ENCODE measurements around the gene TMEM101. TPM values are rescaled to one million over a fixed set of nuclear protein-coding genes. Genes with fewer than 3 reads are reported as not detected.

TMEM101 gene
- total and polyA plus RNA-seq, 2 of the 13 experiments (the other 11 are each of a cell fraction or from before 2014, with no cell fraction given), result 72.0 to 100 TPM

DNA sequence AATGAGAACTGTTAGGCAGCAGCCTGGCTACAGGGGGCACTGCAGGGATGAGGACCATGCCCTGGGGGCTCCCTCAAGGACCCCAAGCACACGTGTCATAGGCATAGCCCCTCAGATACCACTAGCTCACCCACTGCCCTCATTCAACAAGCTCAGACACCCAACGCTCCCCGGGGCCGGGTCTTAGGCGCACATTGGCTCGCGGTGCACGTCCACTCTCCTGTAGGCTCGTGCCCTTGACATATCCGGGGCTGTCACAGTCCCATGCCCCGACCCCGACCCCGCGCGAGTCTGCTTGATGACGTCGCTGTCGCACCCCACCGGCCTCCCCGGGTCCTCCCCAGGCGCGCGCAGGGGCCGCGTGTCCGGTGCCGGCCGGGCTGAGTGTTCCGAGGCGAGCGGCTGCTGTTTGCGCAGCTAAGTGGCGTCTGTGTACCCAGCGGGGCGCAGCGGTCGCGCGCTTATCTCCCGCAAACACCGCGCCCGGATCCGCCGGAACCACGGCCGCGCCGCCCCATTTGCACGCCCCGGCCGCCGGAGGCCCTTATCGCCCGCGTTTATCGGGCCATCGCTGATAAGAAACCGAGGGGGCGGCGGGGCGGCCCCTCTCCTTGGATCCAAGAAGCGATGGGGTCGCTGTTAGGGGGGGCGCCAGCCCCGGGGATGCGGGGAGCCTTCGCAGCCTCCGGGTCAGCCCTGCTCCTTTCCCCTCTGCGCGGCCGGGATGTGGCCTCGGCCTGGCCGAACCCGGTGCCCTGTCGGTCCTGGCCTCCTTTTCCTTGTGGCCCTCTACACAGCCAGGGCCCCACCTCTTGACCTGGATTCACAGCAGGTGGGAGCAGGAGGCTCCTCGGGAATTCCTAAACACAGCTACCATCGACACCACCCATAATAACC lies 31.0 kb downstream of the TMEM101 start (continued):
- TF ChIP-seq KAT2B (IDR thresholded peaks at IDR 0.05; ENCODE audit: borderline replicate concordance, low read depth, low read length) (no peak), NFRKB (IDR thresholded peaks at IDR 0.05) (no peak), ZFP1 (CRISPR knock-in tag; IDR thresholded peaks at IDR 0.05) (no peak), SIN3A (IDR thresholded peaks at IDR 0.05; ENCODE audit: borderline replicate concordance, low read depth, low read length) (peak; percentile 43; the same call in 1 of the 2 replicates), ZNF746 (CRISPR knock-in tag; IDR thresholded peaks at IDR 0.05) (peak; percentile 95), CCAR2 (optimal IDR thresholded peaks at IDR 0.05; ENCODE audit: low read depth, low read length) (no peak), MXI1 (IDR thresholded peaks at IDR 0.05; ENCODE audit: borderline replicate concordance, low read depth, low read length) (0 out of 3 replicates have a peak, but pooled peaks have one; percentile 40), ZNF670 (CRISPR knock-in tag; IDR thresholded peaks at IDR 0.05; ENCODE audit: borderline replicate concordance) (peak; percentile 95; the same call in 1 of the 2 replicates), CEBPG (CRISPR knock-in tag; IDR thresholded peaks at IDR 0.05) (peak; percentile 10; the same call in 1 of the 2 replicates), GLI4 (CRISPR knock-in tag; IDR thresholded peaks at IDR 0.05; ENCODE audit: borderline replicate concordance) (0 out of 2 replicates have a peak, but pooled peaks have one; percentile 62), ZNF451 (CRISPR knock-in tag; IDR thresholded peaks at IDR 0.05) (peak; percentile 58; the same call in 1 of the 2 replicates)
- TF ChIP-seq, protein P1, sequence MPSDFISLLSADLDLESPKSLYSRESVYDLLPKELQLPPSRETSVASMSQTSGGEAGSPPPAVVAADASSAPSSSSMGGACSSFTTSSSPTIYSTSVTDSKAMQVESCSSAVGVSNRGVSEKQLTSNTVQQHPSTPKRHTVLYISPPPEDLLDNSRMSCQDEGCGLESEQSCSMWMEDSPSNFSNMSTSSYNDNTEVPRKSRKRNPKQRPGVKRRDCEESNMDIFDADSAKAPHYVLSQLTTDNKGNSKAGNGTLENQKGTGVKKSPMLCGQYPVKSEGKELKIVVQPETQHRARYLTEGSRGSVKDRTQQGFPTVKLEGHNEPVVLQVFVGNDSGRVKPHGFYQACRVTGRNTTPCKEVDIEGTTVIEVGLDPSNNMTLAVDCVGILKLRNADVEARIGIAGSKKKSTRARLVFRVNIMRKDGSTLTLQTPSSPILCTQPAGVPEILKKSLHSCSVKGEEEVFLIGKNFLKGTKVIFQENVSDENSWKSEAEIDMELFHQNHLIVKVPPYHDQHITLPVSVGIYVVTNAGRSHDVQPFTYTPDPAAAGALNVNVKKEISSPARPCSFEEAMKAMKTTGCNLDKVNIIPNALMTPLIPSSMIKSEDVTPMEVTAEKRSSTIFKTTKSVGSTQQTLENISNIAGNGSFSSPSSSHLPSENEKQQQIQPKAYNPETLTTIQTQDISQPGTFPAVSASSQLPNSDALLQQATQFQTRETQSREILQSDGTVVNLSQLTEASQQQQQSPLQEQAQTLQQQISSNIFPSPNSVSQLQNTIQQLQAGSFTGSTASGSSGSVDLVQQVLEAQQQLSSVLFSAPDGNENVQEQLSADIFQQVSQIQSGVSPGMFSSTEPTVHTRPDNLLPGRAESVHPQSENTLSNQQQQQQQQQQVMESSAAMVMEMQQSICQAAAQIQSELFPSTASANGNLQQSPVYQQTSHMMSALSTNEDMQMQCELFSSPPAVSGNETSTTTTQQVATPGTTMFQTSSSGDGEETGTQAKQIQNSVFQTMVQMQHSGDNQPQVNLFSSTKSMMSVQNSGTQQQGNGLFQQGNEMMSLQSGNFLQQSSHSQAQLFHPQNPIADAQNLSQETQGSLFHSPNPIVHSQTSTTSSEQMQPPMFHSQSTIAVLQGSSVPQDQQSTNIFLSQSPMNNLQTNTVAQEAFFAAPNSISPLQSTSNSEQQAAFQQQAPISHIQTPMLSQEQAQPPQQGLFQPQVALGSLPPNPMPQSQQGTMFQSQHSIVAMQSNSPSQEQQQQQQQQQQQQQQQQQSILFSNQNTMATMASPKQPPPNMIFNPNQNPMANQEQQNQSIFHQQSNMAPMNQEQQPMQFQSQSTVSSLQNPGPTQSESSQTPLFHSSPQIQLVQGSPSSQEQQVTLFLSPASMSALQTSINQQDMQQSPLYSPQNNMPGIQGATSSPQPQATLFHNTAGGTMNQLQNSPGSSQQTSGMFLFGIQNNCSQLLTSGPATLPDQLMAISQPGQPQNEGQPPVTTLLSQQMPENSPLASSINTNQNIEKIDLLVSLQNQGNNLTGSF (CRISPR knock-in tag; IDR thresholded peaks at IDR 0.05), result peak; percentile 89
- TF ChIP-seq, protein P2, sequence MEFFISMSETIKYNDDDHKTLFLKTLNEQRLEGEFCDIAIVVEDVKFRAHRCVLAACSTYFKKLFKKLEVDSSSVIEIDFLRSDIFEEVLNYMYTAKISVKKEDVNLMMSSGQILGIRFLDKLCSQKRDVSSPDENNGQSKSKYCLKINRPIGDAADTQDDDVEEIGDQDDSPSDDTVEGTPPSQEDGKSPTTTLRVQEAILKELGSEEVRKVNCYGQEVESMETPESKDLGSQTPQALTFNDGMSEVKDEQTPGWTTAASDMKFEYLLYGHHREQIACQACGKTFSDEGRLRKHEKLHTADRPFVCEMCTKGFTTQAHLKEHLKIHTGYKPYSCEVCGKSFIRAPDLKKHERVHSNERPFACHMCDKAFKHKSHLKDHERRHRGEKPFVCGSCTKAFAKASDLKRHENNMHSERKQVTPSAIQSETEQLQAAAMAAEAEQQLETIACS (CRISPR knock-in tag; IDR thresholded peaks at IDR 0.05), result peak; percentile 89
- TF ChIP-seq, protein P3, sequence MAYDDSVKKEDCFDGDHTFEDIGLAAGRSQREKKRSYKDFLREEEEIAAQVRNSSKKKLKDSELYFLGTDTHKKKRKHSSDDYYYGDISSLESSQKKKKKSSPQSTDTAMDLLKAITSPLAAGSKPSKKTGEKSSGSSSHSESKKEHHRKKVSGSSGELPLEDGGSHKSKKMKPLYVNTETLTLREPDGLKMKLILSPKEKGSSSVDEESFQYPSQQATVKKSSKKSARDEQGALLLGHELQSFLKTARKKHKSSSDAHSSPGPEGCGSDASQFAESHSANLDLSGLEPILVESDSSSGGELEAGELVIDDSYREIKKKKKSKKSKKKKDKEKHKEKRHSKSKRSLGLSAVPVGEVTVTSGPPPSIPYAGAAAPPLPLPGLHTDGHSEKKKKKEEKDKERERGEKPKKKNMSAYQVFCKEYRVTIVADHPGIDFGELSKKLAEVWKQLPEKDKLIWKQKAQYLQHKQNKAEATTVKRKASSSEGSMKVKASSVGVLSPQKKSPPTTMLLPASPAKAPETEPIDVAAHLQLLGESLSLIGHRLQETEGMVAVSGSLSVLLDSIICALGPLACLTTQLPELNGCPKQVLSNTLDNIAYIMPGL (CRISPR knock-in tag; IDR thresholded peaks at IDR 0.05; ENCODE audit: borderline replicate concordance in 1 of 2, low read depth in 1 of 2), result peak; percentile 82; a peak in 3 of 4 replicates
- TF ChIP-seq, protein P4, sequence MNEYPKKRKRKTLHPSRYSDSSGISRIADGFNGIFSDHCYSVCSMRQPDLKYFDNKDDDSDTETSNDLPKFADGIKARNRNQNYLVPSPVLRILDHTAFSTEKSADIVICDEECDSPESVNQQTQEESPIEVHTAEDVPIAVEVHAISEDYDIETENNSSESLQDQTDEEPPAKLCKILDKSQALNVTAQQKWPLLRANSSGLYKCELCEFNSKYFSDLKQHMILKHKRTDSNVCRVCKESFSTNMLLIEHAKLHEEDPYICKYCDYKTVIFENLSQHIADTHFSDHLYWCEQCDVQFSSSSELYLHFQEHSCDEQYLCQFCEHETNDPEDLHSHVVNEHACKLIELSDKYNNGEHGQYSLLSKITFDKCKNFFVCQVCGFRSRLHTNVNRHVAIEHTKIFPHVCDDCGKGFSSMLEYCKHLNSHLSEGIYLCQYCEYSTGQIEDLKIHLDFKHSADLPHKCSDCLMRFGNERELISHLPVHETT (CRISPR knock-in tag; conservative IDR thresholded peaks at IDR 0.05), result peak; percentile 91

Data from HepG2 (cell line).